ENCODE data around the gene PDIA5.

PDIA5 gene

GRCh38 chr3:123089611-123090331 lies 22.9 kb downstream of the PDIA5 start:
- FAIRE-seq: no peak
- DNase-seq (ENCODE audit: insufficient read length, low spot score): no peak

GRCh38 chr3:123090728-123091531 lies 24.1 kb downstream of the PDIA5 start:
- FAIRE-seq (no peak), DNase-seq (ENCODE audit: insufficient read length, low spot score) (no peak)

- DNase-seq (ENCODE audit: insufficient read length, low spot score) (no peak), FAIRE-seq (no peak)
Measured at GRCh38 chr3:123092243-123092642, 25.4 kb downstream of the PDIA5 start.

- DNase-seq (ENCODE audit: insufficient read length, low spot score): no peak
- FAIRE-seq: no peak
Measured at GRCh38 chr3:123093696-123094095, 26.9 kb downstream of the PDIA5 start.

- FAIRE-seq: no peak
Measured at GRCh38 chr3:123094516-123095313, 27.9 kb downstream of the PDIA5 start.

DNA sequence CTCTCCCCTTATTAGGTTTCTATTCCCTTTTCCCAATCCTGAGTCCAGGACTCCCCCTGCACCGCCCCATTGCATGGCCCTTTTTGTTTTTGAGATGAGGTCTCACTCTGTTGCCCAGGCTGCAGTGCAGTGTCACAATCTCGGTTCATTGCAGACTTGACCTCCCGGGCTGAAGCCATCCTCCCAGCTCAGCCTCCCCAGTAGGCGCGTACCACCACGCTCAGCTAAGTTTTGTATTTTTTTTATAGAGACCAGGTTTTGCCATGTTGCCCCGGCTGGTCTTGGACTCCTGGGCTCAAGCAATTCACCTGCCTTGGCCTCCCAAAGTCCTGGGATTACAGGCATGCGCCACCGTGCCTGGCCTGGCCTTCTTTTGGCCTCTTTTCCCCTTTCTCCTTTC lies 29.3 kb downstream of the PDIA5 start:
- FAIRE-seq (no peak), DNase-seq (ENCODE audit: insufficient read length, low spot score) (no peak)

More at GRCh38 chr3:123094516-123095313, 27.9 kb downstream of the PDIA5 start:
- DNase-seq (ENCODE audit: insufficient read length, low spot score): no peak

DNA sequence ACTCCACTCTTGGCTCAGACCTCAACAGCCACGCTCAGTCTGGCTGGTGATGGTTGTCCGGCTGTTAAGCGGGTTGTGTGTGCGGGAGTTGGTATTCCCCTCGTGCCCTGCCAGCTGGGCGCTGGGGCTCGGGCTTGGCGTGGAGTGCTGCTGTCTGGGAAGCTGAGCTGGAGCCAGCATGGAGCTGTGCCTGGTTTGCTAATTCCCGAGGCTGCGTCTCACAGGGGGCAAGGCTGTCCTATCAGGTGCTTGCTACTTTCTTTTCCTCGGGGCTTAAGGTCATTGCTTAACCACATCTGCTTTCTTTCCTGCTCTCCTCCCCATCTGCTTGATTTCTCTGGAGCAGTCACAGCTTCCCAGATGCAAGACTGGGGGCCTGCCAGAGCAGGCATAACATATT lies 29.9 kb downstream of the PDIA5 start:
- no peak for FAIRE-seq
- DNase-seq (ENCODE audit: insufficient read length, low spot score): no peak

DNA sequence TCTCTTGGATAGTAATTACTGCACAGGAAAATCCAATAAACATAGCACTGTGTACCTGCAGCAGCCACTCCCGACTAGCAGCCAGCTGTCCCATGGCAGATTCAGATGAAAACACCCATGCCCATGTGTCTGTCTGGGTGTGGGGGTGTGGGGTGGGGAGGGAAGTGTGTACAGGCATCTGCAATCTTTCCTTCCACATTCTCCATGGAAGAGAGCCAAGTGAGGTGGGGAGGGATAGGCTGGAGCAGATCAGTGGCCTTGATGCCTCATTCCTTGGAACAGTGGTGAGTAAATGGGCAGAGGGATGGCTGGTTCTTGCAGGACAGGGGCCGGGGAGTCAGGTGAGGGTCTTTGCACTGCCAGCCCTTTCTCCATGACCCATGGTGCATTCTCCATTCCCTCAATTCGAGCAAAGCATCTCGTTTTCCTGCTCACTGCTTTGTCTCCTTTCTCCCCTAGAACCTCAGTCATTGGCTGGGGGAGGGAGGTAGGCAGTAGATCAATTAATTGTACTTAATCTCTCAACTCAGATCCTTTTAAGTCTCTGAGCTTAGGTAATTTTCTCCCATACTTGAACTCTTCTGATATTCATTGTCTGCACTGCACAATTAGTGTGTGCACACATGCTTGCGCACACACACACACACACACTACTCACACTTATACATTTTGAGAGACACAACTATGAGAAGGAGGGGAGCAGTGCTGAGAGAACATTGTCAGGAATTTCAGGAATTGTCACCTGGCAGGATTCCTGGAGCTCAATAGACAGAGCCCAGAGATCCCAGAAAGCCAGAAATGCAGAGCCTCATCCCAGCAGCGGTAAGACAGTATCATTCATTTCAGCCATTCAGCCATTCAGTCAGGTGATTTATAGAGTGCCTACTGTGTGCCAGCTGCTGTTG lies 31.9 kb downstream of the PDIA5 start:
- DNase-seq (ENCODE audit: insufficient read length, low spot score): no peak

GRCh38 chr3:123099331-123100192 lies 32.7 kb downstream of the PDIA5 start:
- DNase-seq (ENCODE audit: insufficient read length, low spot score) (no peak), FAIRE-seq (no peak)

More for the DNA sequence above, 31.9 kb downstream of the PDIA5 start:
- no peak for FAIRE-seq

- FAIRE-seq: no peak
- no peak for DNase-seq (ENCODE audit: insufficient read length, low spot score)
Measured at GRCh38 chr3:123100193-123100776, 33.5 kb downstream of the PDIA5 start.

DNA sequence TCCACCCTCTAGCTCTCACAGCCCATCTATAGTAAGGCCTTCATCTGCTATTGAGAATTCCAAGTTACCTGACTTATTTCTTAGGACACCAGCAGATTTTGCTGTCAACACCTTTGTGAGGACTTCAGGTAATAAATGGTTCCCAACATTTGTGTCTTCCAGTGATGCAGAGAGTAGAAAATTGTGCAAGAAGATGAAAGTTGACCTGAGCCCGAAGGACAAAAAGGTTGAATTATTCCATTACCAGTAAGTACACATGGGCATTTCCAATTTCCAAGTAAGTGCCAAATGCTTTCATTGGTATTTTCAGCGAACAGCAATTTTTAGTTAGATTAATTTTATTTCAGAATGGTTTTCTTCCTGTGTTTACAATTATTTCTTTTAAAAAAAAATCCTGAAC lies 35.4 kb downstream of the PDIA5 start:
- no peak for FAIRE-seq
- DNase-seq (ENCODE audit: insufficient read length, low spot score): no peak

GRCh38 chr3:123102826-123103225 lies 36.0 kb downstream of the PDIA5 start:
- FAIRE-seq (no peak), DNase-seq (ENCODE audit: insufficient read length, low spot score) (no peak)

GRCh38 chr3:123104550-123104949 lies 37.7 kb downstream of the PDIA5 start:
- DNase-seq (ENCODE audit: insufficient read length, low spot score) (no peak), FAIRE-seq (no peak)

- FAIRE-seq (peak; percentile 76), DNase-seq (ENCODE audit: insufficient read length, low spot score) (peak; percentile 33)
Measured at GRCh38 chr3:123105201-123106189, 38.7 kb downstream of the PDIA5 start.

DNA sequence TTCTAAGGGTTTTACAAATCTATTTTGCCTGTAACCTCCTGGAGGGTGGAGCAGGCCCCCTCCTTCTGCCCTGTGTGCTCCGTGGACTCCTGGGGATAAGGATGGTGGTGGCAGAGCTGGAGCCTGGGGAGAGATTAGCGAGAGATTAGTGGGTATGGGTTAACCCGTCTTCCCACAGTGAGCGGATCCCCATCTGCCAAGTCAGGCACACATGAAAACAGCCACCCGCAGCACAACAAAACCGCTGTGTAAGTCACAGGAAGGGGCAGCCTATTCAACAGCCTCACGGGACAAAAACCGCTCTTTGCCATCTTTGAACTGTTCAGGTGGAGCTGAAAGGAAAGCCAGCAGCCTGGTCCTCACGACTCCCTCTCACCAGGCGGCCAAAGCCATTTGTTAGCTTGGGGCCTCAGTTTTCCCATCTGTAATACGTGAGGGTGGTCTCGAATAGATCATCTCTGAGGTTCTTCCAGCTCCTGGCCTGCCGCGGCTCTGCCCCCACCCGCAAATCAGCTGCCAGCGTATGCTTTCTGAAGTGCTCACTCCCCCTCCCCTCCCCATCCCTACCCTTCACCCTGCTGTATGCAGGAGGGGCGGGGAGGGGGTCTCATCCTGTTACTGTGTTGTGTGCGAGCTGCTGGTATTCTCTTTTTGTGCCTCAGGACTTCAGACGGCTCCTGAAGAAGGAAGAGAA lies 43.6 kb downstream of the PDIA5 start:
- FAIRE-seq (no peak), DNase-seq (ENCODE audit: insufficient read length, low spot score) (no peak)

- DNase-seq (ENCODE audit: insufficient read length, low spot score) (no peak), FAIRE-seq (no peak)
Measured at GRCh38 chr3:123110976-123111615, 44.3 kb downstream of the PDIA5 start.

DNA sequence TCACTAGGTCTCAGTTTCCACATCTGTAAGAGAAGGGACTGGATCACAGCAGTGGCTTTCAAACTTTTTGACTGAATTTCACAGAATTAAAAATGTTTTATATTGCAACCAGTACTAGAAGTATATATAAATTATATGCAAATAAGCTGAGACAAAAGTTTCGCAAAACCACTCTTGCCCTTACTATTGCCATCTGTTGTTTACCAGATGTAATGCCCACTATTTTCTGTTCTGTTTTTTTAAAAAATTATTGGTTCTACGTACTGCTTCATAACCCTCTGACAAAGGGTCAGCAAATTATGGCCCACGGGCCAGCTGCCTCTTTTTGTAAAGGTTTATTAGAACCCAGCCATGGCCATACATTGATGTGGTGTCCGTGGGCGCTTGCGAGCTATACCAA lies 44.8 kb downstream of the PDIA5 start:
- FAIRE-seq: no peak
- no peak for DNase-seq (ENCODE audit: insufficient read length, low spot score)
